ENCODE results near the gene SH3RF3.

The SH3RF3 gene

DNA sequence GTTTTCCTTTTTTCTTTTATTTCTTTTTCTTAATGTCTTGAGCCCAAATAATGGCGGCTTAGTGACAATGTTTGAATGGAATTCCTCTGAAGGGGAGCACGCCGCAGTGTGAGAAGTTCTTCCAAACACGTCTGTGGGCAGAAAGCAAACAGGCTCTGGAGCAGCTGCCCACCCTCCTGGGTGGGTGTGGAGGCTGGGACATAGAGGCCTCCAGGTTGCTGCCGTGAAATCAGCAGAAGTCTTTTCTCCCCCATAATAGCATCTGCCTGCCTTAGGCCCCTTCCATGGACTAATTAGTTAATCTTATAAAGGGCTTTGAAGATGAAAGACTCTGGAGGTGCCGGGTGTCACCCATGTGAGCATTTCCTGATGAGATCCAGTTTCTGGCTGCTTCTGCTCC is 213.9 kb downstream of the SH3RF3 start:
- H2BK5ac ChIP-seq (ENCODE audit: low read depth, low read length, poor library complexity, severe bottlenecking), result no peak overlapping the region
- no peak overlapping the region for H3K4me2 ChIP-seq (ENCODE audit: low read length, poor library complexity, severe bottlenecking)
- H3K79me1 ChIP-seq (replicated peaks; ENCODE audit: low read length, poor library complexity, severe bottlenecking), result peaks cover 28% of the 10 kb centered on the region
- 95% methylated on average over 5 of the region's 6 CpGs for WGBS
- H3K23ac ChIP-seq (ENCODE audit: low read length in 2 of 2), result no peak overlapping the region
- H2AK5ac ChIP-seq (ENCODE audit: low read length, severe bottlenecking), result no peak overlapping the region
- no peak overlapping the region for H3K14ac ChIP-seq (ENCODE audit: low read length in 2 of 2)
- no peak for DNase-seq
- no peak overlapping the region for H4K8ac ChIP-seq (ENCODE audit: low read length)
- no peak overlapping the region for H4K91ac ChIP-seq (ENCODE audit: low read length)
- no peak overlapping the region for H2BK120ac ChIP-seq (ENCODE audit: low read depth, low read length)
- no peak overlapping the region for H2AFZ ChIP-seq (ENCODE audit: low read depth, low read length)
- H3K36me3 ChIP-seq (ENCODE audit: control insufficient read depth in 1 of 2, insufficient read depth in 2 of 2, low read depth in 1 of 2, low read length in 2 of 2), result peaks cover 0 to 5% of the 10 kb centered on the region in 2 experiments
- H3K27me3 ChIP-seq (ENCODE audit: control insufficient read depth in 1 of 2, insufficient read depth in 1 of 2, low read length in 2 of 2), result no peaks in the 10 kb centered on the region
- H3K4ac ChIP-seq (ENCODE audit: low read depth in 1 of 2, low read length in 2 of 2), result no peak overlapping the region
- H3K9ac ChIP-seq (ENCODE audit: low read length), result no peak overlapping the region
- H3K27ac ChIP-seq (ENCODE audit: low read length, poor library complexity, severe bottlenecking), result no peak overlapping the region
- H3K4me3 ChIP-seq (ENCODE audit: insufficient read depth in 1 of 2, low read depth in 1 of 2, low read length in 2 of 2), result no peak overlapping the region
- H3K4me1 ChIP-seq (ENCODE audit: control insufficient read depth, insufficient read depth, low read depth, low read length), result peaks cover 20% of the 10 kb centered on the region
- H3K9me3 ChIP-seq (ENCODE audit: control insufficient read depth, low read length), result no peaks in the 10 kb centered on the region
- no peak overlapping the region for H3K18ac ChIP-seq (ENCODE audit: low read depth in 1 of 2, low read length in 2 of 2)
- H2BK12ac ChIP-seq (ENCODE audit: low read length in 2 of 2), result no peak overlapping the region
- H2BK15ac ChIP-seq (ENCODE audit: low read depth, poor library complexity, severe bottlenecking), result no peak overlapping the region

DNA sequence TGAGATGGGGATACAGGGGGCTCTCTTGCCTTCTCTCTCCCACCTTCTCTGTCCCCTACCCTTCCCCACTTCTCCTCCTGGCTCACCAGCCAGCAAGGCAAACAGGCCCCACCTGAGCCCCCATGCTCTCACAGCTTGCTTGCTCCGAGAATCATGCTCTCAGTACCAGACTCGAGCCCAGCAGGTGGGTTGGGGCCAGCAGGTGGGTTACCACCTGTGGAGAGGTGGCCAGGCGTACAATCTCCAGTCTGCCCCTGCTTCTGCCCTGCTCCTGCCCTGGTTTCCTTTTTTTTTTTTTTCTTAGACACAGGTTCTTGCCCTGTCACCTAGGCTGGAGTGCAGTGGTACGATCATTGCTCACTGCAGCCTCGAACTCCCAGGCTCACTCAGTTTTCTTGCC is 214.5 kb downstream of the SH3RF3 start:
- Histone ChIP-seq H2BK15ac (ENCODE audit: low read depth, poor library complexity, severe bottlenecking) (no peak overlapping the region), H2AK5ac (ENCODE audit: low read length, severe bottlenecking) (peak overlapping the region; percentile 18), H3K27me3 (ENCODE audit: control insufficient read depth in 1 of 2, insufficient read depth in 1 of 2, low read length in 2 of 2) (no peaks in the 10 kb centered on the region), H2BK12ac (ENCODE audit: low read length in 2 of 2) (peak overlapping the region in 1 of 2 experiments; percentile 56), H2BK5ac (ENCODE audit: low read depth, low read length, poor library complexity, severe bottlenecking) (no peak overlapping the region), H3K79me1 (replicated peaks; ENCODE audit: low read length, poor library complexity, severe bottlenecking) (peaks cover 28% of the 10 kb centered on the region), H3K9me3 (ENCODE audit: control insufficient read depth, low read length) (no peaks in the 10 kb centered on the region), H3K36me3 (ENCODE audit: control insufficient read depth in 1 of 2, insufficient read depth in 2 of 2, low read depth in 1 of 2, low read length in 2 of 2) (peaks cover 0 to 10% of the 10 kb centered on the region in 2 experiments), H4K8ac (ENCODE audit: low read length) (no peak overlapping the region), H3K4me1 (ENCODE audit: control insufficient read depth, insufficient read depth, low read depth, low read length) (peaks cover 22% of the 10 kb centered on the region), H2BK120ac (ENCODE audit: low read depth, low read length) (no peak overlapping the region), H2AFZ (ENCODE audit: low read depth, low read length) (no peak overlapping the region), H3K23ac (ENCODE audit: low read length in 2 of 2) (no peak overlapping the region), H3K18ac (ENCODE audit: low read depth in 1 of 2, low read length in 2 of 2) (peak overlapping the region in 1 of 2 experiments; percentile 27), H3K9ac (ENCODE audit: low read length) (no peak overlapping the region), H3K14ac (ENCODE audit: low read length in 2 of 2) (peak overlapping the region in 1 of 2 experiments; percentile 72), H3K4ac (ENCODE audit: low read depth in 1 of 2, low read length in 2 of 2) (peak overlapping the region in 1 of 2 experiments; percentile 11), H3K4me2 (ENCODE audit: low read length, poor library complexity, severe bottlenecking) (no peak overlapping the region), H4K91ac (ENCODE audit: low read length) (no peak overlapping the region), H3K4me3 (ENCODE audit: insufficient read depth in 1 of 2, low read depth in 1 of 2, low read length in 2 of 2) (no peak overlapping the region), H3K27ac (ENCODE audit: low read length, poor library complexity, severe bottlenecking) (no peak overlapping the region)
- 97% methylated on average over 3 of the region's 5 CpGs for WGBS
- no peak for DNase-seq

DNA sequence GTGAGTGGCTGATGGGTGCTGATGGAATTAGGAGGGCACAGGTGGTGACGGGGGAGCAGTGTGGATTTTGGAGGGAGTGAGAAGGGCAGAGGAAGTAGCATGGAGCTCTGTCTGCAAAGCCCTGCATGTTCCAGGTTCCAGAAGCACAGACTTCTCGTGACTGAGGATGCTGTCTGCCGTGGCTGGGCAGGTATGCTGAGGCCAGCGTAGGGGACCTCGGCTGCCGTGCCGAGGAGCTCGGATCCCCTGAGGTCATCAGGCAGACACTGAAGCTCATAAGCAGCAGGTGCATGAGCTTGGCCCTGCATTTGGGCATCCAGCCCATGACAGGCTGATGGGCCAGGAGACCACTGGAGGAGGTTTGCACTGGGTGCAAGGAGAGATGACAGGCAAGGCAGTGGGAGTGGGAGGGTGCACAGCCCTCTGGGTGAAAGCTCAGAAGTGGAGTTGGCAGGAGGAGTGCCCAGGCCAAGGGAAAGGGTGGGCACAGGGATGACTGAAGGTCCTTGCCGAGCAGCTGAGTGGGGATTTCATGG is 215.3 kb downstream of the SH3RF3 start:
- Histone ChIP-seq H2BK120ac (ENCODE audit: low read depth, low read length) (no peak overlapping the region), H3K14ac (ENCODE audit: low read length in 2 of 2) (no peak overlapping the region), H3K4me3 (ENCODE audit: insufficient read depth in 1 of 2, low read depth in 1 of 2, low read length in 2 of 2) (no peak overlapping the region), H3K4ac (ENCODE audit: low read depth in 1 of 2, low read length in 2 of 2) (no peak overlapping the region), H4K8ac (ENCODE audit: low read length) (peak overlapping the region; percentile 33), H3K9me3 (ENCODE audit: control insufficient read depth, low read length) (no peaks in the 10 kb centered on the region), H3K36me3 (ENCODE audit: control insufficient read depth in 1 of 2, insufficient read depth in 2 of 2, low read depth in 1 of 2, low read length in 2 of 2) (peaks cover 0 to 10% of the 10 kb centered on the region in 2 experiments), H3K27ac (ENCODE audit: low read length, poor library complexity, severe bottlenecking) (no peak overlapping the region), H2AK5ac (ENCODE audit: low read length, severe bottlenecking) (no peak overlapping the region), H2BK12ac (ENCODE audit: low read length in 2 of 2) (no peak overlapping the region), H3K4me2 (ENCODE audit: low read length, poor library complexity, severe bottlenecking) (no peak overlapping the region), H3K79me1 (replicated peaks; ENCODE audit: low read length, poor library complexity, severe bottlenecking) (peaks cover 27% of the 10 kb centered on the region), H2AFZ (ENCODE audit: low read depth, low read length) (no peak overlapping the region), H3K27me3 (ENCODE audit: control insufficient read depth in 1 of 2, insufficient read depth in 1 of 2, low read length in 2 of 2) (no peaks in the 10 kb centered on the region), H2BK15ac (ENCODE audit: low read depth, poor library complexity, severe bottlenecking) (no peak overlapping the region), H3K18ac (ENCODE audit: low read depth in 1 of 2, low read length in 2 of 2) (peak overlapping the region in 1 of 2 experiments; percentile 25), H4K91ac (ENCODE audit: low read length) (no peak overlapping the region), H2BK5ac (ENCODE audit: low read depth, low read length, poor library complexity, severe bottlenecking) (no peak overlapping the region), H3K4me1 (ENCODE audit: control insufficient read depth, insufficient read depth, low read depth, low read length) (peaks cover 22% of the 10 kb centered on the region), H3K23ac (ENCODE audit: low read length in 2 of 2) (no peak overlapping the region), H3K9ac (ENCODE audit: low read length) (no peak overlapping the region)
- WGBS, result 98% methylated on average over 9 of the region's 9 CpGs
- DNase-seq, result no peak

DNA sequence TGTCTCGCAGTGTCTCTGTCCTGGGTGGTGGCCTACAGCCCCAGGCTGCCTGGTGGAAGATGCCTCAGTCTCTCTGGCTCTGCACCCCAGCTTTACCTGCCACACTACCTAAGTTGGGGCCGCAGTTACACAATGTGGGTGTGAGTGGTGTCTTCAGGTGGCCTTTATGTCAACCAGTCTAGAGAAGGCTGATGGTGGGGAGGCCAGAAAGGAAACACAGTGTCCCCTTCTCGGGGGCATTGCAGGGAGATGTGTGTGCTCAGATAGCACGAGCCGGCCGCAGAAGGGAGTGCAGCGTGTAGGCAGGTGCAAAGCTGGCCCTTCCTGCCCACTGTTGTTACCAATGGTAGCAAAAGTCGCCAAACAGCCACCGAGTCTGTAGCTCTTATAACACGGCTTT is 216.1 kb downstream of the SH3RF3 start:
- no peak for DNase-seq
- peak overlapping the region in 1 of 2 experiments; percentile 48 for H2BK12ac ChIP-seq (ENCODE audit: low read length in 2 of 2)
- H3K4ac ChIP-seq (ENCODE audit: low read depth in 1 of 2, low read length in 2 of 2), result peak overlapping the region in 1 of 2 experiments; percentile 47
- H3K27me3 ChIP-seq (ENCODE audit: control insufficient read depth in 1 of 2, insufficient read depth in 1 of 2, low read length in 2 of 2), result no peaks in the 10 kb centered on the region
- H3K4me3 ChIP-seq (ENCODE audit: insufficient read depth in 1 of 2, low read depth in 1 of 2, low read length in 2 of 2), result no peak overlapping the region
- H3K27ac ChIP-seq (ENCODE audit: low read length, poor library complexity, severe bottlenecking), result no peak overlapping the region
- H3K9ac ChIP-seq (ENCODE audit: low read length), result no peak overlapping the region
- H4K8ac ChIP-seq (ENCODE audit: low read length), result no peak overlapping the region
- no peak overlapping the region for H2BK5ac ChIP-seq (ENCODE audit: low read depth, low read length, poor library complexity, severe bottlenecking)
- peak overlapping the region in 1 of 2 experiments; percentile 39 for H3K14ac ChIP-seq (ENCODE audit: low read length in 2 of 2)
- no peak overlapping the region for H2AFZ ChIP-seq (ENCODE audit: low read depth, low read length)
- peaks cover 0 to 10% of the 10 kb centered on the region in 2 experiments for H3K36me3 ChIP-seq (ENCODE audit: control insufficient read depth in 1 of 2, insufficient read depth in 2 of 2, low read depth in 1 of 2, low read length in 2 of 2)
- H2BK15ac ChIP-seq (ENCODE audit: low read depth, poor library complexity, severe bottlenecking), result no peak overlapping the region
- H2AK5ac ChIP-seq (ENCODE audit: low read length, severe bottlenecking), result no peak overlapping the region
- peak overlapping the region; percentile 29 for H4K91ac ChIP-seq (ENCODE audit: low read length)
- H3K9me3 ChIP-seq (ENCODE audit: control insufficient read depth, low read length), result no peaks in the 10 kb centered on the region
- no peak overlapping the region for H2BK120ac ChIP-seq (ENCODE audit: low read depth, low read length)
- peak overlapping the region in 1 of 2 experiments; percentile 51 for H3K23ac ChIP-seq (ENCODE audit: low read length in 2 of 2)
- H3K4me1 ChIP-seq (ENCODE audit: control insufficient read depth, insufficient read depth, low read depth, low read length), result peaks cover 23% of the 10 kb centered on the region
- peaks cover 24% of the 10 kb centered on the region for H3K79me1 ChIP-seq (replicated peaks; ENCODE audit: low read length, poor library complexity, severe bottlenecking)
- H3K18ac ChIP-seq (ENCODE audit: low read depth in 1 of 2, low read length in 2 of 2), result peak overlapping the region in 1 of 2 experiments; percentile 74
- no peak overlapping the region for H3K4me2 ChIP-seq (ENCODE audit: low read length, poor library complexity, severe bottlenecking)
- 94% methylated on average over 10 of the region's 10 CpGs for WGBS

All from mesenchymal stem cell (in vitro differentiated cells and primary cell).